ENCODE data around the gene NUDT15.
"Not testable (repeated sequence)": the region's sequence is repeated elsewhere in the genome, so short reads cannot be mapped to it uniquely, and the experiment has no call there.

The NUDT15 gene

GRCh38 chr13:48037346-48038173, at the start of gene NUDT15:
TSS of gene NUDT15 (plus strand) at chr13:48037726. CDS start at chr13:48037747, 21 bp downstream.
- DNase-seq (ENCODE audit: insufficient read length, low spot score) (peak; percentile 75), FAIRE-seq (peak; percentile 91)
- TF ChIP-seq POLR2A (IDR thresholded peaks at IDR 0.05; ENCODE audit: low read depth, low read length): peak; percentile 77

GRCh38 chr13:47990427-47990826, 47.1 kb upstream of the NUDT15 start:
- DNase-seq (ENCODE audit: insufficient read length, low spot score): no peak
- TF ChIP-seq POLR2A (IDR thresholded peaks at IDR 0.05; ENCODE audit: low read depth, low read length): no peak
- no peak for FAIRE-seq

- DNase-seq (ENCODE audit: insufficient read length, low spot score) (no peak), FAIRE-seq (no peak)
- TF ChIP-seq POLR2A (IDR thresholded peaks at IDR 0.05; ENCODE audit: low read depth, low read length): no peak
These were observed 46.5 kb upstream of the NUDT15 start for GRCh38 chr13:47990920-47991466.

GRCh38 chr13:47991859-47992258, 45.7 kb upstream of the NUDT15 start:
- TF ChIP-seq POLR2A (IDR thresholded peaks at IDR 0.05; ENCODE audit: low read depth, low read length): no peak
- no peak for DNase-seq (ENCODE audit: insufficient read length, low spot score)

GRCh38 chr13:47997384-47997783, 40.1 kb upstream of the NUDT15 start:
- no peak for TF ChIP-seq POLR2A (IDR thresholded peaks at IDR 0.05; ENCODE audit: low read depth, low read length)
- FAIRE-seq (no peak), DNase-seq (ENCODE audit: insufficient read length, low spot score) (no peak)

More at GRCh38 chr13:47991859-47992258, 45.7 kb upstream of the NUDT15 start:
- no peak for FAIRE-seq

GRCh38 chr13:47999973-48000372, 37.6 kb upstream of the NUDT15 start:
- no peak for FAIRE-seq

GRCh38 chr13:48000559-48001113, 36.9 kb upstream of the NUDT15 start:
- no peak for FAIRE-seq
- no peak for TF ChIP-seq POLR2A (IDR thresholded peaks at IDR 0.05; ENCODE audit: low read depth, low read length)
- DNase-seq (ENCODE audit: insufficient read length, low spot score): peak; percentile 9

More at GRCh38 chr13:47999973-48000372, 37.6 kb upstream of the NUDT15 start:
- no peak for DNase-seq (ENCODE audit: insufficient read length, low spot score)
- no peak for TF ChIP-seq POLR2A (IDR thresholded peaks at IDR 0.05; ENCODE audit: low read depth, low read length)

GRCh38 chr13:48001114-48001881, 36.2 kb upstream of the NUDT15 start, which contains the start of gene SUCLA2:
TSS of gene SUCLA2 (minus strand) at chr13:48001273. CDS start at chr13:48001269, 4 bp downstream.
- DNase-seq (ENCODE audit: insufficient read length, low spot score) (peak; percentile 83), FAIRE-seq (peak; percentile 38)
- TF ChIP-seq POLR2A (IDR thresholded peaks at IDR 0.05; ENCODE audit: low read depth, low read length): peak; percentile 76

- not testable (repeated sequence) for FAIRE-seq; DNase-seq (ENCODE audit: insufficient read length, low spot score)
These were observed 35.5 kb upstream of the NUDT15 start for GRCh38 chr13:48001999-48002398.

- DNase-seq (ENCODE audit: insufficient read length, low spot score): no peak
- FAIRE-seq: no peak
- TF ChIP-seq POLR2A (IDR thresholded peaks at IDR 0.05; ENCODE audit: low read depth, low read length): no peak
These were observed 33.3 kb upstream of the NUDT15 start for GRCh38 chr13:48004201-48004600.

GRCh38 chr13:48006396-48006795, 31.1 kb upstream of the NUDT15 start:
- TF ChIP-seq POLR2A (IDR thresholded peaks at IDR 0.05; ENCODE audit: low read depth, low read length): no peak
- FAIRE-seq (no peak), DNase-seq (ENCODE audit: insufficient read length, low spot score) (no peak)

GRCh38 chr13:48009284-48009683, 28.2 kb upstream of the NUDT15 start:
- TF ChIP-seq POLR2A (IDR thresholded peaks at IDR 0.05; ENCODE audit: low read depth, low read length): no peak
- DNase-seq (ENCODE audit: insufficient read length, low spot score): peak; percentile 23
- peak; percentile 52 for FAIRE-seq

GRCh38 chr13:48010698-48011097, 26.8 kb upstream of the NUDT15 start:
- no peak for FAIRE-seq
- DNase-seq (ENCODE audit: insufficient read length, low spot score): no peak
- TF ChIP-seq POLR2A (IDR thresholded peaks at IDR 0.05; ENCODE audit: low read depth, low read length): no peak

GRCh38 chr13:48012668-48013067, 24.9 kb upstream of the NUDT15 start:
- FAIRE-seq: no peak
- no peak for TF ChIP-seq POLR2A (IDR thresholded peaks at IDR 0.05; ENCODE audit: low read depth, low read length)
- no peak for DNase-seq (ENCODE audit: insufficient read length, low spot score)

Measured in H54 (cell line).